H9 (cell line): ENCODE results near the gene PHF21B. TPM values are rescaled to one million over a fixed set of nuclear protein-coding genes. Genes with fewer than 3 reads are reported as not detected.

Source experiments
- DNase-seq: peaks from one replicate; pipeline ENCODE4 v3.0.0-alpha.2; 2017
- H2AFZ ChIP-seq: one replicate; pipeline ENCODE4 v1.6.1; 2013; ENCODE audit warnings: mild to moderate bottlenecking, low read length, control low read depth, moderate library complexity
- H2AK5ac ChIP-seq: 2 replicates; pipeline ENCODE4 v1.6.1; 2013; ENCODE audit warnings: low read length, control low read depth, mixed read lengths; ENCODE audit not compliant: insufficient read length
- H2BK120ac ChIP-seq: one replicate; pipeline ENCODE4 v1.6.1; 2013; ENCODE audit warnings: low read depth, mild to moderate bottlenecking, low read length, control low read depth, inconsistent platforms; ENCODE audit not compliant: poor library complexity, severe bottlenecking
- H2BK12ac ChIP-seq: 2 replicates; pipeline ENCODE4 v1.6.1; 2013; ENCODE audit warnings: low read length, control low read depth, mixed read lengths, low read depth; ENCODE audit not compliant: insufficient read length
- H2BK15ac ChIP-seq: 2 replicates; pipeline ENCODE4 v1.6.1; 2013; ENCODE audit warnings: low read depth, low read length, control low read depth
- H2BK20ac ChIP-seq: one replicate; pipeline ENCODE4 v1.6.1; 2013; ENCODE audit warnings: low read depth, mild to moderate bottlenecking, low read length, control low read depth, inconsistent platforms; ENCODE audit not compliant: poor library complexity, severe bottlenecking
- H2BK5ac ChIP-seq: 2 replicates; pipeline ENCODE4 v1.6.1; 2013; ENCODE audit warnings: low read length, control low read depth, mixed read lengths; ENCODE audit not compliant: insufficient read length
- H3K14ac ChIP-seq: 2 replicates; pipeline ENCODE4 v1.6.1; 2013; ENCODE audit warnings: low read length, control low read depth; ENCODE audit not compliant: insufficient read depth
- H3K18ac ChIP-seq: 2 replicates; pipeline ENCODE4 v1.6.1; 2013; ENCODE audit warnings: low read depth, mild to moderate bottlenecking, mixed read lengths, low read length, control low read depth; ENCODE audit not compliant: insufficient read length
- H3K23ac ChIP-seq: 2 replicates; pipeline ENCODE4 v1.6.1; 2013; ENCODE audit warnings: low read length, control low read depth, mixed read lengths, low read depth; ENCODE audit not compliant: insufficient read length
- H3K23me2 ChIP-seq: 2 replicates; pipeline ENCODE4 v1.6.1; 2013; ENCODE audit warnings: low read depth, mild to moderate bottlenecking, mixed read lengths, low read length, control low read depth; ENCODE audit not compliant: insufficient read length, poor library complexity, severe bottlenecking
- H3K27ac ChIP-seq: 2 replicates; pipeline ENCODE4 v1.5.1; 2013; ENCODE audit warnings: low read length, control low read depth, mixed read lengths, low read depth; ENCODE audit not compliant: insufficient read length
- H3K27me3 ChIP-seq: 2 replicates; pipeline ENCODE4 v1.6.1; 2013; ENCODE audit warnings: low read length, control low read depth, inconsistent platforms; ENCODE audit not compliant: insufficient read depth
- H3K4ac ChIP-seq: 2 replicates; pipeline ENCODE4 v1.6.1; 2013; ENCODE audit warnings: low read depth, mild to moderate bottlenecking, control low read depth, inconsistent platforms, low read length, moderate library complexity
- H3K4me1 ChIP-seq: 2 replicates; pipeline ENCODE4 v1.6.1; 2013; ENCODE audit warnings: low read length, control low read depth, inconsistent platforms; ENCODE audit not compliant: insufficient read depth
- H3K4me2 ChIP-seq: 2 replicates; pipeline ENCODE4 v1.6.1; 2013; ENCODE audit warnings: low read length, control low read depth, mixed read lengths; ENCODE audit not compliant: insufficient read length, insufficient read depth
- H3K56ac ChIP-seq: 2 replicates; pipeline ENCODE4 v1.6.1; 2013; ENCODE audit warnings: low read depth, mild to moderate bottlenecking, mixed read lengths, low read length, control low read depth; ENCODE audit not compliant: insufficient read length
- H3K79me1 ChIP-seq: 2 replicates; pipeline ENCODE4 v1.6.1; 2013; ENCODE audit warnings: low read depth, mild to moderate bottlenecking, moderate library complexity, low read length, control low read depth, inconsistent platforms; ENCODE audit not compliant: insufficient read depth, poor library complexity, severe bottlenecking
- H3K79me2 ChIP-seq: 2 replicates; pipeline ENCODE4 v1.6.1; 2013; ENCODE audit warnings: low read length, control low read depth, inconsistent platforms; ENCODE audit not compliant: insufficient read depth
- H3K9ac ChIP-seq: 2 replicates; pipeline ENCODE4 v1.6.1; 2013; ENCODE audit warnings: low read length, control low read depth, mixed read lengths; ENCODE audit not compliant: insufficient read length; ENCODE audit errors: extremely low read depth
- H3K9me3 ChIP-seq: one replicate; pipeline ENCODE4 v1.6.1; 2013; ENCODE audit warnings: low read depth, low read length, inconsistent platforms; ENCODE audit not compliant: control insufficient read depth
- H3T11ph ChIP-seq: one replicate; pipeline ENCODE4 v1.6.1; 2013; ENCODE audit warnings: mild to moderate bottlenecking, low read length, control low read depth, inconsistent platforms
- H4K20me1 ChIP-seq: one replicate; pipeline ENCODE4 v1.6.1; 2013; ENCODE audit not compliant: control insufficient read depth, insufficient read length, insufficient read depth
- H4K5ac ChIP-seq: 2 replicates; pipeline ENCODE4 v1.6.1; 2013; ENCODE audit warnings: low read depth, mild to moderate bottlenecking, mixed read lengths, low read length, control low read depth; ENCODE audit not compliant: insufficient read length
- H4K8ac ChIP-seq: replicated peaks from 2 replicates; pipeline ENCODE4 v1.6.1; 2013; ENCODE audit warnings: low read length, control low read depth, mixed read lengths, low read depth; ENCODE audit not compliant: insufficient read length
- H4K91ac ChIP-seq: 2 replicates; pipeline ENCODE4 v1.6.1; 2013; ENCODE audit warnings: low read depth, mild to moderate bottlenecking, moderate library complexity, mixed read lengths, low read length, control low read depth; ENCODE audit not compliant: insufficient read length
- H3K27ac Mint-ChIP-seq, 3 experiments: 2 replicates in 2 of 3; 3 replicates in 1 of 3; pipeline ENCODE4 v1.8.0; 2020 to 2021; ENCODE audit warnings: mixed read lengths in 3 of 3, mild to moderate bottlenecking in 1 of 3, moderate library complexity in 1 of 3
- H3K27me3 Mint-ChIP-seq: 2 replicates; pipeline ENCODE4 v1.8.0; 2021; ENCODE audit warnings: low read depth, mild to moderate bottlenecking, moderate library complexity, mixed read lengths
- H3K36me3 Mint-ChIP-seq, 3 experiments: 2 replicates in 2 of 3; 3 replicates in 1 of 3; pipeline ENCODE4 v1.8.0; 2020 to 2021; ENCODE audit warnings: low read depth in 3 of 3, mixed read lengths in 3 of 3; ENCODE audit not compliant: insufficient read depth in 1 of 3
- H3K4me1 Mint-ChIP-seq, 2 experiments: 2 replicates each; pipeline ENCODE4 v1.8.0; 2020; ENCODE audit warnings: mixed read lengths in 2 of 2
- H3K4me3 Mint-ChIP-seq, 2 experiments: 2 replicates in 1 of 2; 3 replicates in 1 of 2; pipeline ENCODE4 v1.8.0; 2020 to 2021; ENCODE audit warnings: mild to moderate bottlenecking in 2 of 2, mixed read lengths in 2 of 2, moderate library complexity in 1 of 2
- H3K9me3 Mint-ChIP-seq, 2 experiments: 2 replicates in 1 of 2; 3 replicates in 1 of 2; pipeline ENCODE4 v1.8.0; 2020; ENCODE audit warnings: mild to moderate bottlenecking in 2 of 2, mixed read lengths in 2 of 2, moderate library complexity in 1 of 2
- WGBS: extraction: QIAGEN DNeasy Blood & Tissue Kit; methylation state at CpG from one replicate; pipeline ENCODE4 v1.1.7; 2013; ENCODE audit warnings: missing lambda C conversion rate, low lambda C conversion rate, mixed read lengths; ENCODE audit not compliant: insufficient read length; ENCODE audit errors: extremely low coverage; 5-methylcytosine and 5-hydroxymethylcytosine counted together
- total RNA-seq: library from RNA; stranded (reverse); gene quantifications from 2 replicates; pipeline ENCODE4 v1.2.1, GENCODE V29; 2021
- TF ChIP-seq, protein P1 (sequence below): fragments of 200-600 bp; sonication (generic); conservative IDR thresholded peaks from 3 replicates; pipeline ENCODE4 v1.8.0; 2021; ENCODE audit warnings: antibody characterized with exemption, mild to moderate bottlenecking

Gene PHF21B
- total RNA-seq, 1 experiment from 2014 or later = 60.3 TPM

- Mint-ChIP-seq H3K4me1 (peaks cover 21 to 30% of the 10 kb centered on the region in 2 experiments), H3K4me3 (peak overlapping the region in 1 of 2 experiments; percentile 1; a peak in 1 of 5 replicates), H3K27me3 (peaks cover 30% of the 10 kb centered on the region), H3K36me3 (0 out of 7 replicates have a peak, but pooled peaks cover 0 to 5% (median 0%) of the 10 kb centered on the region in 3 experiments), H3K27ac (peak overlapping the region in 2 of 3 experiments; percentile 48 to 77; a peak in 1 of 7 replicates), H3K9me3 (peaks cover 3 to 7% of the 10 kb centered on the region in 2 experiments; a peak in 2 of 5 replicates)
- H2BK15ac ChIP-seq = no peak overlapping the region
- H4K20me1 ChIP-seq = no peaks in the 10 kb centered on the region
- H4K5ac ChIP-seq = no peak overlapping the region
- H3T11ph ChIP-seq = no peak overlapping the region
- no peak overlapping the region for H3K18ac ChIP-seq
- no peak overlapping the region for H2BK120ac ChIP-seq
- no peaks in the 10 kb centered on the region for H3K9me3 ChIP-seq
- H3K56ac ChIP-seq = no peak overlapping the region
- no peak overlapping the region for H3K9ac ChIP-seq
- H2BK12ac ChIP-seq = no peak overlapping the region
- no peak overlapping the region for H2BK5ac ChIP-seq
- H3K14ac ChIP-seq = no peak overlapping the region
- no peak overlapping the region for H3K23ac ChIP-seq
- no peaks in the 10 kb centered on the region for H3K79me1 ChIP-seq
- DNase-seq = no peak
- no peaks in the 10 kb centered on the region for H3K23me2 ChIP-seq
- WGBS = no CpG with 5 or more reads among the region's 9 CpGs
- TF ChIP-seq, protein P1, sequence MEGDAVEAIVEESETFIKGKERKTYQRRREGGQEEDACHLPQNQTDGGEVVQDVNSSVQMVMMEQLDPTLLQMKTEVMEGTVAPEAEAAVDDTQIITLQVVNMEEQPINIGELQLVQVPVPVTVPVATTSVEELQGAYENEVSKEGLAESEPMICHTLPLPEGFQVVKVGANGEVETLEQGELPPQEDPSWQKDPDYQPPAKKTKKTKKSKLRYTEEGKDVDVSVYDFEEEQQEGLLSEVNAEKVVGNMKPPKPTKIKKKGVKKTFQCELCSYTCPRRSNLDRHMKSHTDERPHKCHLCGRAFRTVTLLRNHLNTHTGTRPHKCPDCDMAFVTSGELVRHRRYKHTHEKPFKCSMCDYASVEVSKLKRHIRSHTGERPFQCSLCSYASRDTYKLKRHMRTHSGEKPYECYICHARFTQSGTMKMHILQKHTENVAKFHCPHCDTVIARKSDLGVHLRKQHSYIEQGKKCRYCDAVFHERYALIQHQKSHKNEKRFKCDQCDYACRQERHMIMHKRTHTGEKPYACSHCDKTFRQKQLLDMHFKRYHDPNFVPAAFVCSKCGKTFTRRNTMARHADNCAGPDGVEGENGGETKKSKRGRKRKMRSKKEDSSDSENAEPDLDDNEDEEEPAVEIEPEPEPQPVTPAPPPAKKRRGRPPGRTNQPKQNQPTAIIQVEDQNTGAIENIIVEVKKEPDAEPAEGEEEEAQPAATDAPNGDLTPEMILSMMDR = peak; percentile 16; the same call in 1 of the 3 replicates
- no peaks in the 10 kb centered on the region for H3K27me3 ChIP-seq
- no peak overlapping the region for H2AK5ac ChIP-seq
- no peak overlapping the region for H2AFZ ChIP-seq
- no peak overlapping the region for H3K4ac ChIP-seq
- H4K8ac ChIP-seq = no peak overlapping the region
- no peak overlapping the region for H3K27ac ChIP-seq
- H4K91ac ChIP-seq = no peak overlapping the region
- H2BK20ac ChIP-seq = no peak overlapping the region
- H3K79me2 ChIP-seq = no peaks in the 10 kb centered on the region
- peaks cover 6% of the 10 kb centered on the region; the same call in 1 of the 2 replicates for H3K4me1 ChIP-seq
- H3K4me2 ChIP-seq = peak overlapping the region; percentile 1
These were observed 13.6 kb upstream of the PHF21B start for GRCh38 chr22:45023431-45023830.
